ENCODE data around the gene HTD2. TPM values are rescaled to one million over a fixed set of nuclear protein-coding genes. Genes with fewer than 3 reads are reported as not detected.
"Not testable (repeated sequence)": the region's sequence is repeated elsewhere in the genome, so short reads cannot be mapped to it uniquely, and the experiment has no call there.

Gene HTD2
- total RNA-seq, 1 experiment from 2014 or later, result 7.9 TPM

DNA sequence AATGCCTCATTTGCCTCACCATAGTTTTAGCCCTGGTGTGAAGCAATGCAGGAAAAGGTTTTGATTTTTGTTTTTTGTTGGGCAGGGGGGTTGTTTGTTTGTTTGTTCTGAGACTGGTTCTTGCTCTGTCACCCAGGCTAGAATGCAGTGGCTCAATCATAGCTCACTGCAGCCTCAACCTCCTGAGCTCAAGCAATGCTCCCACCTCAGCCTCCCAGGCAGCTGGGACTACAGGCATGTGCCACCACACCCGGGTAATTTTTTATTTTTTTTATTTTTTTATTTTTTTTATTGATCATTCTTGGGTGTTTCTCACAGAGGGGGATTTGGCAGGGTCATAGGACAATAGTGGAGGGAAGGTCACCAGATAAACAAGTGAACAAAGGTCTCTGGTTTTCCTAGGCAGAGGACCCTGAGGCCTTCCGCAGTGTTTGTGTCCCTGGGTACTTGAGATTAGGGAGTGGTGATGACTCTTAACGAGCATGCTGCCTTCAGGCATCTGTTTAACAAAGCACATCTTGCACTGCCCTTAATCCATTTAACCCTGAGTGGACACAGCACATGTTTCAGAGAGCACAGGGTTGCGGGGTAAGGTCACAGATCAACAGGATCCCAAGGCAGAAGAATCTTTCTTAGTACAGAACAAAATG lies 17.2 kb upstream of the HTD2 start:
- DNase-seq (ENCODE audit: low read depth, low spot score); H3K27me3 ChIP-seq (ENCODE audit: control insufficient read depth, insufficient read depth, low read length); H3K4me3 ChIP-seq (ENCODE audit: low read depth in 2 of 2, low read length in 2 of 2); CTCF ChIA-PET; H3K4me1 ChIP-seq (ENCODE audit: control insufficient read depth, insufficient read depth, low read length); ATAC-seq; H3K27ac ChIP-seq (ENCODE audit: low read length); BruUV-seq (replicated peaks); POLR2A ChIA-PET; H3K9me3 ChIP-seq (ENCODE audit: control insufficient read depth, insufficient read depth, low read depth, low read length); H3K36me3 ChIP-seq (ENCODE audit: control insufficient read depth, insufficient read depth, low read length); intact Hi-C loops (cut with micrococcal nuclease; ENCODE audit: unreplicated experiment); in situ Hi-C loops (cut with HindIII; ENCODE audit: low pct_unique_long_range_greater_than_20kb, low sequenced_read_pairs): not testable (repeated sequence)

DNA sequence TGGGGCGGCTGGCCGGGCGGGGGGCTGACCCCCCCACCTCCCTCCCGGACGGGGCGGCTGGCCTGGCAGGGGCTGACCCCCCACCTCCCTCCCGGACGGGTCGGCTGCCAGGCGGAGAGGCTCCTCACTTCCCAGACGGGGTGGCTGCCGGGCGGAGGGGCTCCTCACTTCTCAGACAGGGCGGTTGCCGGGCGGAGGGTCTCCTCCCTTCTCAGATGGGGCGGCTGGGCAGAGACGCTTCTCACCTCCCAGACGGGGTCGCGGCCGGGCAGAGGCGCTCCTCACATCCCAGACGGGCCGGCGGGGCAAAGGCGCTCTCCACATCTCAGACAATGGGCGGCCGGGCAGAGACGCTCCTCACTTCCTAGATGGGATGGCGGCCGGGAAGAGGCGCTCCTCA lies 15.9 kb upstream of the HTD2 start:
- ATAC-seq; CTCF ChIA-PET; DNase-seq (ENCODE audit: low read depth, low spot score): not testable (repeated sequence)

GRCh38 chr3:58291671-58292338 lies 14.5 kb upstream of the HTD2 start:
- DNase-seq (ENCODE audit: low read depth, low spot score) (no peak), ATAC-seq (no peak)
- in situ Hi-C loops (cut with HindIII; ENCODE audit: low pct_unique_long_range_greater_than_20kb, low sequenced_read_pairs), result no loop called here
- Histone ChIP-seq H3K27ac (ENCODE audit: low read length) (no peak overlapping the region), H3K27me3 (ENCODE audit: control insufficient read depth, insufficient read depth, low read length) (no peaks in the 10 kb centered on the region), H3K36me3 (ENCODE audit: control insufficient read depth, insufficient read depth, low read length) (no peaks in the 10 kb centered on the region), H3K4me3 (ENCODE audit: low read depth in 2 of 2, low read length in 2 of 2) (no peak overlapping the region), H3K9me3 (ENCODE audit: control insufficient read depth, insufficient read depth, low read depth, low read length) (no peaks in the 10 kb centered on the region), H3K4me1 (ENCODE audit: control insufficient read depth, insufficient read depth, low read length) (no peaks in the 10 kb centered on the region)
- POLR2A ChIA-PET, result no interaction called here
- CTCF ChIA-PET, result no interaction called here
- BruUV-seq (replicated peaks), result no TSS peak
- no peak for TF ChIP-seq REST (IDR thresholded peaks at IDR 0.05; ENCODE audit: insufficient read depth in 1 of 2, low read depth in 2 of 2, low read length in 1 of 2)
- TF ChIP-seq CTCF (IDR thresholded peaks at IDR 0.05), result no peak
- TF ChIP-seq TCF7L2 (IDR thresholded peaks at IDR 0.05; ENCODE audit: low read depth, low read length), result no peak
- no peak for TF ChIP-seq POLR2AphosphoS5 (IDR thresholded peaks at IDR 0.05; ENCODE audit: low read depth, low read length)
- no peak for TF ChIP-seq SIN3A (IDR thresholded peaks at IDR 0.05; ENCODE audit: borderline replicate concordance, insufficient read depth, low read depth, low read length)
- intact Hi-C loops (cut with micrococcal nuclease; ENCODE audit: unreplicated experiment), result no loop called here

More for the DNA sequence above, 15.9 kb upstream of the HTD2 start:
- intact Hi-C loops (cut with micrococcal nuclease; ENCODE audit: unreplicated experiment); H3K27me3 ChIP-seq (ENCODE audit: control insufficient read depth, insufficient read depth, low read length); H3K4me1 ChIP-seq (ENCODE audit: control insufficient read depth, insufficient read depth, low read length); H3K9me3 ChIP-seq (ENCODE audit: control insufficient read depth, insufficient read depth, low read depth, low read length); POLR2A ChIA-PET; H3K4me3 ChIP-seq (ENCODE audit: low read depth in 2 of 2, low read length in 2 of 2); in situ Hi-C loops (cut with HindIII; ENCODE audit: low pct_unique_long_range_greater_than_20kb, low sequenced_read_pairs); H3K36me3 ChIP-seq (ENCODE audit: control insufficient read depth, insufficient read depth, low read length); H3K27ac ChIP-seq (ENCODE audit: low read length); BruUV-seq (replicated peaks): not testable (repeated sequence)

Measured in Panc1 (cell line).